WTC11 (cell line): ENCODE results near the gene PIPOX. TPM values are rescaled to one million over a fixed set of nuclear protein-coding genes. Genes with fewer than 3 reads are reported as not detected.

Source experiments
- ATAC-seq: fragments of 200-7000 bp; cut with Tn5 transposase; 2 replicates; pipeline ENCODE4 v1.10.0; 2021; ENCODE audit warnings: mild to moderate bottlenecking, moderate library complexity
- CTCF ChIA-PET: fragments of 300-600 bp; sonication (Branson Sonifier 250); formaldehyde crosslinking; loops from one replicate; lab custom pipeline; 2021; ENCODE audit warnings: antibody characterized with exemption; lab: Charles Lee
- POLR2A ChIA-PET: fragments of 350-600 bp; sonication (Branson Sonifier 250); formaldehyde crosslinking; loops from one replicate; lab custom pipeline; 2021; ENCODE audit warnings: antibody characterized with exemption; lab: Charles Lee
- DNase-seq: peaks from one replicate; pipeline ENCODE4 v3.0.0; 2021; ENCODE audit warnings: low spot score
- H3K27ac Mint-ChIP-seq: 2 replicates; pipeline ENCODE4 v1.8.0; 2021; ENCODE audit warnings: mixed read lengths
- H3K27me3 Mint-ChIP-seq: 2 replicates; pipeline ENCODE4 v1.8.0; 2021; ENCODE audit warnings: low read depth, mild to moderate bottlenecking, moderate library complexity, mixed read lengths
- H3K36me3 Mint-ChIP-seq: 2 replicates; pipeline ENCODE4 v1.8.0; 2021; ENCODE audit warnings: mixed read lengths
- H3K4me1 Mint-ChIP-seq: 2 replicates; pipeline ENCODE4 v1.8.0; 2022; ENCODE audit warnings: mixed read lengths
- H3K4me3 Mint-ChIP-seq: 2 replicates; pipeline ENCODE4 v1.8.0; 2021; ENCODE audit warnings: mild to moderate bottlenecking, moderate library complexity, mixed read lengths
- H3K9me3 Mint-ChIP-seq: 2 replicates; pipeline ENCODE4 v1.8.0; 2021; ENCODE audit warnings: mixed read lengths
- ARID4B ChIP-seq: sonication (generic); formaldehyde crosslinking; IDR thresholded peaks from 2 replicates; pipeline ENCODE4 v1.8.0; 2023; ENCODE audit warnings: missing genetic modification reagents, mild to moderate bottlenecking, borderline replicate concordance
- CREB1 ChIP-seq: sonication (generic); formaldehyde crosslinking; IDR thresholded peaks from 2 replicates; pipeline ENCODE4 v1.8.0; 2023; ENCODE audit warnings: mild to moderate bottlenecking, missing genetic modification reagents
- ESRRA ChIP-seq: sonication (generic); formaldehyde crosslinking; IDR thresholded peaks from 2 replicates; pipeline ENCODE4 v1.8.1; 2022; ENCODE audit warnings: mild to moderate bottlenecking, missing genetic modification reagents, borderline replicate concordance
- GRHL2 ChIP-seq: fragments of 250-450 bp; sonication (Bioruptor Pico); IDR thresholded peaks from 2 replicates; pipeline ENCODE4 v1.8.0; 2022; ENCODE audit warnings: mild to moderate bottlenecking, moderate library complexity; ENCODE audit not compliant: insufficient replicate concordance, severe bottlenecking
- MAX ChIP-seq: sonication (generic); formaldehyde crosslinking; IDR thresholded peaks from 2 replicates; pipeline ENCODE4 v1.8.0; 2022; ENCODE audit warnings: mild to moderate bottlenecking, missing genetic modification reagents
- NFE2L1 ChIP-seq: sonication (generic); formaldehyde crosslinking; IDR thresholded peaks from 2 replicates; pipeline ENCODE4 v1.8.1; 2023; ENCODE audit warnings: missing genetic modification reagents
- RELA ChIP-seq: sonication (generic); formaldehyde crosslinking; IDR thresholded peaks from 2 replicates; pipeline ENCODE4 v1.8.1; 2022; ENCODE audit warnings: missing genetic modification reagents, mild to moderate bottlenecking, borderline replicate concordance
- RORB ChIP-seq: fragments of 250-450 bp; sonication (Bioruptor Pico); IDR thresholded peaks from 2 replicates; pipeline ENCODE4 v1.9.0; 2021; ENCODE audit warnings: mild to moderate bottlenecking
- TCF7 ChIP-seq: sonication (generic); formaldehyde crosslinking; IDR thresholded peaks from 2 replicates; pipeline ENCODE4 v1.8.0; 2022; ENCODE audit warnings: mild to moderate bottlenecking, low read depth, missing genetic modification reagents, moderate library complexity
- ZBTB43 ChIP-seq: sonication (generic); formaldehyde crosslinking; IDR thresholded peaks from 2 replicates; pipeline ENCODE4 v1.8.1; 2023; ENCODE audit warnings: mild to moderate bottlenecking, missing genetic modification reagents
- ZNF416 ChIP-seq: fragments of 250-450 bp; sonication (Bioruptor Pico); IDR thresholded peaks from 2 replicates; pipeline ENCODE4 v1.9.0; 2021; ENCODE audit warnings: mild to moderate bottlenecking, inconsistent platforms
- total RNA-seq: library from RNA; stranded (reverse); gene quantifications from 3 replicates; pipeline ENCODE4 v1.2.3, GENCODE V29; 2021
- TF ChIP-seq, protein P1 (sequence below): fragments of 250-450 bp; sonication (Bioruptor Pico); conservative IDR thresholded peaks from 2 replicates; pipeline ENCODE4 v1.9.0; 2021; ENCODE audit warnings: mild to moderate bottlenecking
- TF ChIP-seq, protein P2 (sequence below): sonication (generic); formaldehyde crosslinking; IDR thresholded peaks from 2 replicates; pipeline ENCODE4 v1.8.0; 2022; ENCODE audit warnings: mild to moderate bottlenecking, missing genetic modification reagents
- TF ChIP-seq, protein P3 (sequence below): sonication (generic); formaldehyde crosslinking; IDR thresholded peaks from 2 replicates; pipeline ENCODE4 v1.8.1; 2022; ENCODE audit warnings: mild to moderate bottlenecking, missing genetic modification reagents, moderate library complexity, borderline replicate concordance

The PIPOX gene
- total RNA-seq, 1 experiment from 2014 or later = 34.2 TPM

DNA sequence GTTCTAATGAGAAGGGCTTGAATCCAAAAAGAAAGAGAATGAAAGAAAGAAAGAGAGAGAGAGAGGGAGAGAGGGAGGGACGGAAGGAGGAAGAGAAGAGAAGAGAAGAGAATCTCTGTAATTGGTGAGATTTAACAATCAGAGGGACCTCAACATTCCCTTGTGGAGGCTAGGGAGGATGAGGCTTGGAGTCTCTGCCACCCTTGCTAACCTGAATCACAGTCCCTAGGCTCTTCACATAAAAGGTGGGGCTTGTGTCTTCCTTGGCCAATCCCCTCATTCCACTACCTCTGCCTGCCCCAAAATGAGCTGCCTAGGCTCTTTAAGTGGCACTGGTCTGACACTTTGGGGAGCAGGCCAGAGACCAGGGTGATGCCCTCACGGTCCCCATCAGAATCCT lies 30.1 kb downstream of the PIPOX start (continued):
- TF ChIP-seq, protein P1, sequence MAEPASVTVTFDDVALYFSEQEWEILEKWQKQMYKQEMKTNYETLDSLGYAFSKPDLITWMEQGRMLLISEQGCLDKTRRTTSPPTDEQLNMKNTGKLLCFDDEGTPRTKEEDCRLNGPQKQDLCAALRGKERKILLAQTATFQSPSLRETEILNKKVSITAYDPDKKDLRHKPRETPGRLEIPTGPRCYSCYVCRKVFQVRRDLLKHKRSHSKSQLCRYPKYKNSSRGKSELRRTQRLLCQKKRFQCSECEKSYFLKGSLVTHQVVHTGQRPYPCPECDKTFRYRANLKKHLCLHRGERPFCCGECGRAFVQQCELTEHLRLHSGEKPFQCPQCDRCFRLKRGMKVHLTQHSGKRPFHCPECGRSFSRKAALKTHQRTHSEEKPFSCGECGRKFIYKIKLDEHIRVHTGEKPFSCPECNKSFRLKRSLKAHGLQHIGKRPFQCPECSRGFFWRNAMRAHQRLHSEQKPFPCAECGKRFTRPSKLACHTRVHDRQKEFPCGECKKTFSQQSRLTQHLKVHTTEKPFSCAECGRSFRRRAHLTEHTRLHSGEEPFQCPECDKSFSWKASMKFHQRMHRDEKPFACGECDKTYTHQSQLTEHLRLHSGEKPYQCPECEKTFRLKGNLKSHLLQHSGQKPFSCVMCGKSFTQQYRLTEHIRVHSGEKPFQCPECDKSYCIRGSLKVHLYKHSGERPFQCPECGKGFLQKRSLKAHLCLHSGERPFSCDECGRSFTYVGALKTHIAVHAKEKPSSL = no peak
- TF ChIP-seq RORB (CRISPR knock-in tag) = no peak

- ATAC-seq (no peak), DNase-seq (no peak)
- H3K9me3 Mint-ChIP-seq = no peaks in the 10 kb centered on the region
- no peak overlapping the region for H3K27ac Mint-ChIP-seq
- H3K36me3 Mint-ChIP-seq = no peaks in the 10 kb centered on the region
- H3K27me3 Mint-ChIP-seq = peaks cover 8% of the 10 kb centered on the region
- ChIA-PET CTCF (interaction anchor here (0.5 to 1.2 kb wide), 3 partner anchors 17 to 1697 kb away, joined by 3 to 4 read pairs (median 3); no protein-coding TSS in a partner anchor), POLR2A (no interaction called here)
- peaks cover 55% of the 10 kb centered on the region for H3K4me1 Mint-ChIP-seq
- no peak overlapping the region for H3K4me3 Mint-ChIP-seq
- TF ChIP-seq ZBTB43 (no peak), ZNF416 (CRISPR knock-in tag) (no peak), CREB1 (CRISPR knock-in tag) (no peak), NFE2L1 (CRISPR knock-in tag) (no peak), MAX (CRISPR knock-in tag) (no peak), ESRRA (CRISPR knock-in tag) (no peak), ARID4B (CRISPR knock-in tag) (no peak), GRHL2 (no peak), RELA (CRISPR knock-in tag) (no peak), TCF7 (no peak)
- TF ChIP-seq, protein P2, sequence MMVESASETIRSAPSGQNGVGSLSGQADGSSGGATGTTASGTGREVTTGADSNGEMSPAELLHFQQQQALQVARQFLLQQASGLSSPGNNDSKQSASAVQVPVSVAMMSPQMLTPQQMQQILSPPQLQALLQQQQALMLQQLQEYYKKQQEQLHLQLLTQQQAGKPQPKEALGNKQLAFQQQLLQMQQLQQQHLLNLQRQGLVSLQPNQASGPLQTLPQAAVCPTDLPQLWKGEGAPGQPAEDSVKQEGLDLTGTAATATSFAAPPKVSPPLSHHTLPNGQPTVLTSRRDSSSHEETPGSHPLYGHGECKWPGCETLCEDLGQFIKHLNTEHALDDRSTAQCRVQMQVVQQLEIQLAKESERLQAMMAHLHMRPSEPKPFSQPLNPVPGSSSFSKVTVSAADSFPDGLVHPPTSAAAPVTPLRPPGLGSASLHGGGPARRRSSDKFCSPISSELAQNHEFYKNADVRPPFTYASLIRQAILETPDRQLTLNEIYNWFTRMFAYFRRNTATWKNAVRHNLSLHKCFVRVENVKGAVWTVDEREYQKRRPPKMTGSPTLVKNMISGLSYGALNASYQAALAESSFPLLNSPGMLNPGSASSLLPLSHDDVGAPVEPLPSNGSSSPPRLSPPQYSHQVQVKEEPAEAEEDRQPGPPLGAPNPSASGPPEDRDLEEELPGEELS = no peak
- TF ChIP-seq, protein P3, sequence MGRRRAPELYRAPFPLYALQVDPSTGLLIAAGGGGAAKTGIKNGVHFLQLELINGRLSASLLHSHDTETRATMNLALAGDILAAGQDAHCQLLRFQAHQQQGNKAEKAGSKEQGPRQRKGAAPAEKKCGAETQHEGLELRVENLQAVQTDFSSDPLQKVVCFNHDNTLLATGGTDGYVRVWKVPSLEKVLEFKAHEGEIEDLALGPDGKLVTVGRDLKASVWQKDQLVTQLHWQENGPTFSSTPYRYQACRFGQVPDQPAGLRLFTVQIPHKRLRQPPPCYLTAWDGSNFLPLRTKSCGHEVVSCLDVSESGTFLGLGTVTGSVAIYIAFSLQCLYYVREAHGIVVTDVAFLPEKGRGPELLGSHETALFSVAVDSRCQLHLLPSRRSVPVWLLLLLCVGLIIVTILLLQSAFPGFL (CRISPR knock-in tag) = no peak
Measured at GRCh38 chr17:29073520-29073919, 30.6 kb downstream of the PIPOX start.
